Endothelial cell of umbilical vein (primary cell): Measurements from ENCODE around the gene TOX2.

Experiments used
- EZH2 ChIP-seq: IDR thresholded peaks from 2 replicates; pipeline ENCODE4 v1.6.1; 2012; ENCODE audit warnings: borderline replicate concordance, low read depth, mild to moderate bottlenecking, moderate library complexity, low read length, inconsistent platforms; ENCODE audit not compliant: severe bottlenecking
- FOS ChIP-seq: IDR thresholded peaks from 2 replicates; pipeline ENCODE4 v1.6.1; 2011; ENCODE audit warnings: mild to moderate bottlenecking, low read length, moderate library complexity, borderline replicate concordance; ENCODE audit not compliant: insufficient read depth
- GATA2 ChIP-seq: IDR thresholded peaks from 2 replicates; pipeline ENCODE4 v1.7.0; 2011; ENCODE audit warnings: low read depth, mild to moderate bottlenecking, moderate library complexity, mixed read lengths, low read length; ENCODE audit not compliant: insufficient read length, insufficient read depth
- JUN ChIP-seq: IDR thresholded peaks from 2 replicates; pipeline ENCODE4 v1.6.1; 2011; ENCODE audit warnings: borderline replicate concordance, low read depth; ENCODE audit not compliant: insufficient read length, insufficient read depth
- MYC ChIP-seq: IDR thresholded peaks from one replicate; pipeline ENCODE4 v1.6.1; 2011; ENCODE audit warnings: mild to moderate bottlenecking, low read depth, low read length
- POLR2A ChIP-seq: IDR thresholded peaks from 2 replicates; pipeline ENCODE4 v1.6.1; 2012; ENCODE audit warnings: low read depth, mild to moderate bottlenecking, control low read depth, low read length
- POLR2AphosphoS5 ChIP-seq: IDR thresholded peaks from 2 replicates; pipeline ENCODE4 v1.6.1; 2012; ENCODE audit warnings: low read depth, mild to moderate bottlenecking, control low read depth, low read length, moderate library complexity; ENCODE audit not compliant: insufficient read depth
- TF ChIP-seq, protein P1 (sequence below), 2 donors: IDR thresholded peaks; 1 replicate in 1 of 2; 2 replicates in 1 of 2; pipeline ENCODE4 v1.5.1; 2011; ENCODE audit warnings: low read length in 2 of 2, mild to moderate bottlenecking in 2 of 2, moderate library complexity in 2 of 2, control low read depth in 1 of 2, inconsistent platforms in 1 of 2, low read depth in 1 of 2; ENCODE audit not compliant: insufficient read depth in 1 of 2; ENCODE audit errors: extremely low read depth in 1 of 2
- TF ChIP-seq, protein P2 (sequence below): IDR thresholded peaks from 2 replicates; pipeline ENCODE4 v1.6.1; 2011; ENCODE audit not compliant: insufficient read depth, insufficient read length

DNA sequence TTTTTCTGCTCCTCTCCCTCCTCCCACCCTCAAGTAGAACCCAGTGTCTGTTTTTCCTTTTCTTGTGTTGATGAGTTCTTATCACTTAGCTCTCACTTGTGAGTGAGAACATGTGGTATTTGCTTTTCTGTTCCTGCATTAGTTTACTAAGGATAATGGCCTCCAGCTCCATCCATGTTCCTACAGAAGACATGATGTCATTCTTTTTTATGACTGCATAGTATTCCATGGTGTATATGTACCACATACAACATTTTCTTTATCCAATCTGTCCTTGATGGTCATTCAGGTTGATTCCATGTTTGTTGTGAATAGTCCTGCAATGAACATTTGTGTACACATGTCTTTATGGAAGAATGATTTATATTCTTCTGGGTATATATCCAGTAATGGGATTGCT, 81.0 kb downstream of the TOX2 start:
- TF ChIP-seq, protein P1, sequence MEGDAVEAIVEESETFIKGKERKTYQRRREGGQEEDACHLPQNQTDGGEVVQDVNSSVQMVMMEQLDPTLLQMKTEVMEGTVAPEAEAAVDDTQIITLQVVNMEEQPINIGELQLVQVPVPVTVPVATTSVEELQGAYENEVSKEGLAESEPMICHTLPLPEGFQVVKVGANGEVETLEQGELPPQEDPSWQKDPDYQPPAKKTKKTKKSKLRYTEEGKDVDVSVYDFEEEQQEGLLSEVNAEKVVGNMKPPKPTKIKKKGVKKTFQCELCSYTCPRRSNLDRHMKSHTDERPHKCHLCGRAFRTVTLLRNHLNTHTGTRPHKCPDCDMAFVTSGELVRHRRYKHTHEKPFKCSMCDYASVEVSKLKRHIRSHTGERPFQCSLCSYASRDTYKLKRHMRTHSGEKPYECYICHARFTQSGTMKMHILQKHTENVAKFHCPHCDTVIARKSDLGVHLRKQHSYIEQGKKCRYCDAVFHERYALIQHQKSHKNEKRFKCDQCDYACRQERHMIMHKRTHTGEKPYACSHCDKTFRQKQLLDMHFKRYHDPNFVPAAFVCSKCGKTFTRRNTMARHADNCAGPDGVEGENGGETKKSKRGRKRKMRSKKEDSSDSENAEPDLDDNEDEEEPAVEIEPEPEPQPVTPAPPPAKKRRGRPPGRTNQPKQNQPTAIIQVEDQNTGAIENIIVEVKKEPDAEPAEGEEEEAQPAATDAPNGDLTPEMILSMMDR (IDR thresholded peaks at IDR 0.05; ENCODE audit: extremely low read depth in 1 of 2, insufficient read depth in 1 of 2, low read depth in 1 of 2, low read length in 2 of 2) = no peak
- TF ChIP-seq POLR2A = no peak
- TF ChIP-seq EZH2 = no peak
- no peak for TF ChIP-seq POLR2AphosphoS5
- TF ChIP-seq, protein P2, sequence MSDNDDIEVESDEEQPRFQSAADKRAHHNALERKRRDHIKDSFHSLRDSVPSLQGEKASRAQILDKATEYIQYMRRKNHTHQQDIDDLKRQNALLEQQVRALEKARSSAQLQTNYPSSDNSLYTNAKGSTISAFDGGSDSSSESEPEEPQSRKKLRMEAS = no peak
- no peak for TF ChIP-seq JUN
- no peak for TF ChIP-seq GATA2
- TF ChIP-seq MYC = no peak
- no peak for TF ChIP-seq FOS
